ENCODE data around the gene PHLDB1. TPM values are rescaled to one million over a fixed set of nuclear protein-coding genes. Genes with fewer than 3 reads are reported as not detected.

PHLDB1 gene
- polyA plus RNA-seq, 1 donor (not counting 4 experiments of a cell fraction or from before 2014, with no cell fraction given), result 35.0 TPM

GRCh38 chr11:118643995-118644345, 36.6 kb downstream of the PHLDB1 start:
- H3K4me3 ChIP-seq (ENCODE audit: control insufficient read depth in 2 of 3, extremely low read depth in 1 of 3, insufficient read depth in 2 of 3, low read depth in 1 of 3, low read length in 3 of 3), result no peak overlapping the region
- no peaks in the 10 kb centered on the region for H3K27me3 ChIP-seq (ENCODE audit: control insufficient read depth, extremely low read depth, insufficient read depth, low read length)
- no peaks in the 10 kb centered on the region for H3K79me2 ChIP-seq (ENCODE audit: control insufficient read depth, insufficient read depth, low read length)
- no peak for TF ChIP-seq CTCF (optimal IDR thresholded peaks at IDR 0.05 in 1 of 3, IDR thresholded peaks at IDR 0.05 in 1 of 3, conservative IDR thresholded peaks at IDR 0.05 in 1 of 3; ENCODE audit: extremely low read depth in 1 of 3, insufficient read depth in 2 of 3, low read length in 3 of 3)
- TF ChIP-seq EZH2 (IDR thresholded peaks at IDR 0.05; ENCODE audit: low read length), result no peak
- no peak for FAIRE-seq
- H3K27ac ChIP-seq (ENCODE audit: control insufficient read depth, insufficient read depth, low read length), result no peak overlapping the region
- DNase-seq (ENCODE audit: low read depth, low spot score), result no peak
- peaks cover 35 to 38% of the 10 kb centered on the region in 2 experiments for H3K36me3 ChIP-seq (ENCODE audit: control insufficient read depth in 2 of 2, extremely low read depth in 1 of 2, insufficient read depth in 2 of 2, low read length in 2 of 2)
- no peaks in the 10 kb centered on the region for H3K9me3 ChIP-seq (ENCODE audit: control insufficient read depth, low read depth, low read length)
- H2AFZ ChIP-seq (ENCODE audit: control insufficient read depth, low read length), result no peak overlapping the region
- H3K4me2 ChIP-seq (ENCODE audit: control insufficient read depth, extremely low read depth, insufficient read depth, low read depth, low read length), result no peak overlapping the region
- peaks cover 3% of the 10 kb centered on the region for H3K9me1 ChIP-seq (ENCODE audit: control insufficient read depth, extremely low read depth, insufficient read depth, low read length)
- H4K20me1 ChIP-seq (ENCODE audit: control insufficient read depth, extremely low read depth, insufficient read depth, low read length), result no peaks in the 10 kb centered on the region
- dilution Hi-C loops (cut with MboI; ENCODE audit: extremely low pct_ligation_motif_present, low sequenced_read_pairs), result no loop called here
- no peak overlapping the region for H3K9ac ChIP-seq (ENCODE audit: control insufficient read depth, extremely low read depth, insufficient read depth, low read length)
- peaks cover 13% of the 10 kb centered on the region for H3K4me1 ChIP-seq (ENCODE audit: control insufficient read depth, extremely low read depth, insufficient read depth, low read length)

DNA sequence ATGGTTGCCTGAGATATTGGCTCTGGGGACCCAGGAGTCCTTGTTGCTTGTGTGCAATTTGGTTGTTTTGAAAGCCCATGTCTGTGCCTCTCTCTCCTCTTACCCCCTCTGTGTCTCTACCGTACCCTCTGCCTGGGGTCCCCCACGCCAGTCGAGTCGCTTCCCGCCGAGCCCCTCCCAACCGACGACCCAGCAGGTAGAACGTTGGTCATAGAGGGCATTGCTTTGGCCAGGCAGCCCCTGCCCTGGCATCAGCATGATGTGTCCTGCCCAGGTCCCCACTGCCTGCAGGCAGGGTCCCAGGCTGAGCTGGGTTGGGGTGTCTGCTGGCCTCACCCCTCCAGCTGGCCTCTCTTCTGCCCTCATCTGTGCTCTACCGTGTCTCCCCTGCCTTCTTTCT, 37.1 kb downstream of the PHLDB1 start:
- FAIRE-seq (no peak), DNase-seq (ENCODE audit: low read depth, low spot score) (no peak)
- Histone ChIP-seq H3K9ac (ENCODE audit: control insufficient read depth, extremely low read depth, insufficient read depth, low read length) (no peak overlapping the region), H3K4me3 (ENCODE audit: control insufficient read depth in 2 of 3, extremely low read depth in 1 of 3, insufficient read depth in 2 of 3, low read depth in 1 of 3, low read length in 3 of 3) (no peak overlapping the region), H3K36me3 (ENCODE audit: control insufficient read depth in 2 of 2, extremely low read depth in 1 of 2, insufficient read depth in 2 of 2, low read length in 2 of 2) (peaks cover 35 to 38% of the 10 kb centered on the region in 2 experiments), H3K4me2 (ENCODE audit: control insufficient read depth, extremely low read depth, insufficient read depth, low read depth, low read length) (no peak overlapping the region), H3K4me1 (ENCODE audit: control insufficient read depth, extremely low read depth, insufficient read depth, low read length) (peaks cover 13% of the 10 kb centered on the region), H3K27ac (ENCODE audit: control insufficient read depth, insufficient read depth, low read length) (no peak overlapping the region), H3K9me1 (ENCODE audit: control insufficient read depth, extremely low read depth, insufficient read depth, low read length) (peaks cover 3% of the 10 kb centered on the region), H3K79me2 (ENCODE audit: control insufficient read depth, insufficient read depth, low read length) (no peaks in the 10 kb centered on the region), H4K20me1 (ENCODE audit: control insufficient read depth, extremely low read depth, insufficient read depth, low read length) (no peaks in the 10 kb centered on the region), H3K9me3 (ENCODE audit: control insufficient read depth, low read depth, low read length) (no peaks in the 10 kb centered on the region), H3K27me3 (ENCODE audit: control insufficient read depth, extremely low read depth, insufficient read depth, low read length) (no peaks in the 10 kb centered on the region), H2AFZ (ENCODE audit: control insufficient read depth, low read length) (no peak overlapping the region)
- TF ChIP-seq EZH2 (IDR thresholded peaks at IDR 0.05; ENCODE audit: low read length), result no peak
- no peak for TF ChIP-seq CTCF (optimal IDR thresholded peaks at IDR 0.05 in 1 of 3, IDR thresholded peaks at IDR 0.05 in 1 of 3, conservative IDR thresholded peaks at IDR 0.05 in 1 of 3; ENCODE audit: extremely low read depth in 1 of 3, insufficient read depth in 2 of 3, low read length in 3 of 3)
- dilution Hi-C loops (cut with MboI; ENCODE audit: extremely low pct_ligation_motif_present, low sequenced_read_pairs), result no loop called here

Data from keratinocyte (primary cell).